Measurements from ENCODE around the gene CD248.
"Not testable (repeated sequence)": the region's sequence is repeated elsewhere in the genome, so short reads cannot be mapped to it uniquely, and the experiment has no call there.

Gene CD248

DNA sequence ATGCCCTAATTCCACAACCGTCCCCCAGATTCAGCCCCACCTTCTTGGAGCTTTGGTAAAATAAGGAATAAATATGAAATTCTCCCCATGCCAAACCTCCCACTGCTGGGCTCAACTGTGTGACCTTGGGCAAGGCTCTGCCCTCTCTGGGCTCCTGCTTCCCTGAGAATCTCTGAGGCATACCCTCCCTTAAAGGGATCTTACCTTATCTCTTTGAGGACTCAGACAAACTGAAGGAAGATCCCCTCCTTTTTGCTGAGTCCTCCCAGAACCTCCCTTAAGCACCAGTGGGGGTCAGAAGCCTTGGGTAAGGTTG lies 2.7 kb downstream of the CD248 start:
- DNase-seq (ENCODE audit: low read depth), result no peak
- TF ChIP-seq, protein P1, sequence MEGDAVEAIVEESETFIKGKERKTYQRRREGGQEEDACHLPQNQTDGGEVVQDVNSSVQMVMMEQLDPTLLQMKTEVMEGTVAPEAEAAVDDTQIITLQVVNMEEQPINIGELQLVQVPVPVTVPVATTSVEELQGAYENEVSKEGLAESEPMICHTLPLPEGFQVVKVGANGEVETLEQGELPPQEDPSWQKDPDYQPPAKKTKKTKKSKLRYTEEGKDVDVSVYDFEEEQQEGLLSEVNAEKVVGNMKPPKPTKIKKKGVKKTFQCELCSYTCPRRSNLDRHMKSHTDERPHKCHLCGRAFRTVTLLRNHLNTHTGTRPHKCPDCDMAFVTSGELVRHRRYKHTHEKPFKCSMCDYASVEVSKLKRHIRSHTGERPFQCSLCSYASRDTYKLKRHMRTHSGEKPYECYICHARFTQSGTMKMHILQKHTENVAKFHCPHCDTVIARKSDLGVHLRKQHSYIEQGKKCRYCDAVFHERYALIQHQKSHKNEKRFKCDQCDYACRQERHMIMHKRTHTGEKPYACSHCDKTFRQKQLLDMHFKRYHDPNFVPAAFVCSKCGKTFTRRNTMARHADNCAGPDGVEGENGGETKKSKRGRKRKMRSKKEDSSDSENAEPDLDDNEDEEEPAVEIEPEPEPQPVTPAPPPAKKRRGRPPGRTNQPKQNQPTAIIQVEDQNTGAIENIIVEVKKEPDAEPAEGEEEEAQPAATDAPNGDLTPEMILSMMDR (conservative IDR thresholded peaks at IDR 0.05; ENCODE audit: low read depth, low read length), result no peak
- peak overlapping the region; percentile 74 for H3K4me3 ChIP-seq (ENCODE audit: low read depth, low read length)

GRCh38 chr11:66313321-66314185 lies 3.3 kb downstream of the CD248 start:
- TF ChIP-seq, protein P1 (conservative IDR thresholded peaks at IDR 0.05; ENCODE audit: low read depth, low read length), result peak; percentile 54
- peak; percentile 51 for DNase-seq (ENCODE audit: low read depth)
- H3K4me3 ChIP-seq (ENCODE audit: low read depth, low read length), result peak overlapping the region; percentile 74

GRCh38 chr11:66312549-66313320 lies 4.1 kb downstream of the CD248 start:
- TF ChIP-seq, protein P1 (conservative IDR thresholded peaks at IDR 0.05; ENCODE audit: low read depth, low read length), result no peak
- peak overlapping the region; percentile 74 for H3K4me3 ChIP-seq (ENCODE audit: low read depth, low read length)
- DNase-seq (ENCODE audit: low read depth), result peak; percentile 100

- TF ChIP-seq, protein P1 (conservative IDR thresholded peaks at IDR 0.05; ENCODE audit: low read depth, low read length), result peak; percentile 96
- peak overlapping the region; percentile 65 for H3K4me3 ChIP-seq (ENCODE audit: low read depth, low read length)
- peak; percentile 97 for DNase-seq (ENCODE audit: low read depth)
These were observed 4.8 kb downstream of the CD248 start for GRCh38 chr11:66311965-66312548.

DNA sequence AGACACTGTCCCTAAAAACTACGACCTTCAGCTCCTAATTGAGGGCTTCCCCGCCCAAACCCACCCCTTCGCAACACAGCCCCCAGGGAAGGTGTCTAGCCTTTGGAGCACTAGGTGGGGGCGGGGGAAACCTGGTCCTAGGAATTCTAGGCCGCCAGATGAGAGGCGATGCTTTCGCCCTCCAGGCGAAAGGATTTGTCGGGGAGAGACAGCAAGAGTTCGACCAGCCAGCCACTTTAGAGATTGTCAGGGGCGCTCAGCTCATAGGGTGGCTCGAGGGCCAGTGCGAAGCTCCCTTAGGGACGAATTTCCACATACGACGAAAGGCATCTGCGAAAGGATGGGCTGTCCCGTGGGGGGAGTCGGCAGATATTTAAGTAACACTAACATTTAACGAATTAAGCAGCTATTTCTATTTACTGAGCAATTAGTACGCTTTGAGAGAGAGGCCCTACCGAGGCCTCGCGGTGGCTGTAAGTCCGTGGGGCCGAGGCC lies 5.3 kb downstream of the CD248 start:
- no peak for DNase-seq (ENCODE audit: low read depth)
- peak overlapping the region; percentile 65 for H3K4me3 ChIP-seq (ENCODE audit: low read depth, low read length)
- TF ChIP-seq, protein P1 (conservative IDR thresholded peaks at IDR 0.05; ENCODE audit: low read depth, low read length), result no peak

DNA sequence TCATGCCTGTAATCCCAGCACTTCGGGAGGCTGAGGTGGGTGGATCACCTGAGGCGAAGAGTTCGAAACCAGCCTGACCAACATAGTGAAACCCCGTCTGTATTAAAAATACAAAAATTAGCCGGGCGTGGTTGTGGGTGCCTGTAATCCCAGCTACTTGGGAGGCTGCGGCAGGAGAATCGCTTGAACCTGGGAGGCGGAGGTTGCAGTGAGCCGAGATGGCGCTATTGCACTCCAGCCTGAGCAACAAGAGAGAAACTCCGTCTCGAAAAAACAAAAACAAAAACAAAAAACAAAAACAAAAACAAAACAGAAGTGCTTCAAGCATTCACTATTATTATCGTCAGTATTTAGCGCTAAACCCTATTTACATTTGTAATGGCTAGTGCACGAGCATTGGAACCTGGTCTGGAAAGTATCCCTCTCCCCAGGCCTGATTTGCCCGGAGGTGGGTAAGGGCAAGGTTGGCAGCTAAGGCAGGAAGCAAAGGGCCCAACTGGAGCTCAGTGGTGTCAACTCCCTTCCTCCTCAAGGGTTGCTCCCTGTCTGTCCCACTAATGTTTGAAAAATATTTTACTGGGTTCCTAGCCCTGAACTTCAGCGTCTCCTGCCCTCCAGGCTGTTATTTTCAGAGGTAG lies 5.9 kb downstream of the CD248 start:
- DNase-seq (ENCODE audit: low read depth); H3K4me3 ChIP-seq (ENCODE audit: low read depth, low read length): not testable (repeated sequence)

DNA sequence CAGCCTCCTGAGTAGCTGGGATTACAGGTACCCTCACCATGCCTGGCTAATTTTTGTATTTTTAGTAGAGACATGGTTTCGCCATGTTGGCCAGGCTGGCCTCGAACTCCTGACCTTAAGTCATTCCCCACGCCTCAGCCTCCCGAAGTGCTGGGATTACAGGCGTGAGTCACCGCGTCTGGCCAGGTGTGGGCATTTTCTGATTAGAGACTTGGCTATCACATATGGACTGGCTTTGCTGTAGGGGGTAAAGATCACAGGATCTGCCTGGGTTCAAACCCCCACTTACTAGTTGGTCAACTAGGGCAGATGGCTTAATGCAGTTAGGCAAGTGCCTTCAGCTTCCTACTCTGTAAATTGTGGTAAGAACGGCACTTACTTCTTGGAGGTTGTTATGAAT lies 6.5 kb downstream of the CD248 start:
- no peak for DNase-seq (ENCODE audit: low read depth)
- TF ChIP-seq, protein P1 (conservative IDR thresholded peaks at IDR 0.05; ENCODE audit: low read depth, low read length), result no peak
- H3K4me3 ChIP-seq (ENCODE audit: low read depth, low read length), result no peak overlapping the region
